Tibial nerve (tissue), 4 donors: ENCODE data around the gene TMEM132A. TPM values are rescaled to one million over a fixed set of nuclear protein-coding genes. Genes with fewer than 3 reads are reported as not detected.

ENCODE experiments used
- DNase-seq, 2 donors: peaks; one replicate each; pipeline ENCODE4 v3.0.0-alpha.2; 2019; ENCODE audit warnings: low spot score in 2 of 2
- H3K27ac ChIP-seq, 4 donors: fragments of 200-600 bp; sonication (generic) in 3 of 4; one replicate each; pipeline ENCODE4 v1.5.1; 2017 to 2019; ENCODE audit warnings: mild to moderate bottlenecking in 1 of 4
- H3K27me3 ChIP-seq, 2 donors: fragments of 200-600 bp; sonication (generic) in 1 of 2; one replicate each; pipeline versions ENCODE4 v1.5.1 to v1.6.0; 2017 to 2019
- H3K36me3 ChIP-seq, 3 donors: fragments of 200-600 bp; sonication (generic); one replicate each; pipeline ENCODE4 v1.5.1; 2018 to 2019
- H3K4me1 ChIP-seq, 4 donors: fragments of 200-600 bp; sonication (generic) in 3 of 4; one replicate each; pipeline ENCODE4 v1.5.1; 2017 to 2019
- H3K4me3 ChIP-seq, 4 donors: fragments of 200-600 bp; sonication (generic) in 3 of 4; one replicate each; pipeline ENCODE4 v1.5.1; 2017 to 2019; ENCODE audit warnings: mild to moderate bottlenecking in 1 of 4, moderate library complexity in 1 of 4
- H3K9me3 ChIP-seq, 4 donors: fragments of 200-600 bp; sonication (generic) in 3 of 4; one replicate each; pipeline ENCODE4 v1.5.1; 2017 to 2019
- CTCF ChIP-seq, 5 experiments: fragments of 200-600 bp in 3 of 5; fragments of 450-650 bp in 2 of 5; sonication (generic) in 3 of 5; IDR thresholded peaks; one replicate each; pipeline ENCODE4 v1.5.1; 2016 to 2019; ENCODE audit warnings: antibody characterized with exemption in 5 of 5, mild to moderate bottlenecking in 3 of 5, moderate library complexity in 2 of 5
- EP300 ChIP-seq, 2 donors: sonication (generic); formaldehyde crosslinking; IDR thresholded peaks; one replicate each; pipeline ENCODE4 v1.6.1; 2017; ENCODE audit warnings: antibody characterized with exemption in 2 of 2, mild to moderate bottlenecking in 1 of 2
- POLR2A ChIP-seq, 2 donors: fragments of 450-650 bp; IDR thresholded peaks; one replicate each; pipeline ENCODE4 v1.6.1; 2017; ENCODE audit warnings: antibody characterized with exemption in 2 of 2, mild to moderate bottlenecking in 2 of 2, moderate library complexity in 2 of 2
- WGBS, 2 donors: methylation state at CpG; one replicate each; pipeline ENCODE4 v1.1.5; 2018; 5-methylcytosine and 5-hydroxymethylcytosine counted together
- total RNA-seq, 4 donors: library from RNA; depleted of rRNA; stranded (reverse); fragments of >200 nt; gene quantifications; one replicate each; pipeline ENCODE4 v1.1.0, GENCODE V29; 2016

TMEM132A gene
- total RNA-seq, 4 donors from 2014 or later, result 15.9 to 41.9 (median 26.6) TPM

- Histone ChIP-seq H3K4me1 (peaks cover 4 to 19% (median 8%) of the 10 kb centered on the region in 4 donors), H3K27ac (no peak overlapping the region), H3K36me3 (peaks cover 5 to 91% (median 35%) of the 10 kb centered on the region in 3 donors), H3K9me3 (no peaks in the 10 kb centered on the region), H3K27me3 (no peaks in the 10 kb centered on the region), H3K4me3 (no peak overlapping the region)
- TF ChIP-seq EP300 (IDR thresholded peaks at IDR 0.05) (no peak), POLR2A (IDR thresholded peaks at IDR 0.05) (no peak), CTCF (IDR thresholded peaks at IDR 0.05) (no peak)
- whole genome bisulfite sequencing, 2 donors, result 67 to 77% methylated on average over 4 of the region's 4 CpGs
- DNase-seq, result no peak
Measured at GRCh38 chr11:60899977-60900376, 24.3 kb upstream of the TMEM132A start.

DNA sequence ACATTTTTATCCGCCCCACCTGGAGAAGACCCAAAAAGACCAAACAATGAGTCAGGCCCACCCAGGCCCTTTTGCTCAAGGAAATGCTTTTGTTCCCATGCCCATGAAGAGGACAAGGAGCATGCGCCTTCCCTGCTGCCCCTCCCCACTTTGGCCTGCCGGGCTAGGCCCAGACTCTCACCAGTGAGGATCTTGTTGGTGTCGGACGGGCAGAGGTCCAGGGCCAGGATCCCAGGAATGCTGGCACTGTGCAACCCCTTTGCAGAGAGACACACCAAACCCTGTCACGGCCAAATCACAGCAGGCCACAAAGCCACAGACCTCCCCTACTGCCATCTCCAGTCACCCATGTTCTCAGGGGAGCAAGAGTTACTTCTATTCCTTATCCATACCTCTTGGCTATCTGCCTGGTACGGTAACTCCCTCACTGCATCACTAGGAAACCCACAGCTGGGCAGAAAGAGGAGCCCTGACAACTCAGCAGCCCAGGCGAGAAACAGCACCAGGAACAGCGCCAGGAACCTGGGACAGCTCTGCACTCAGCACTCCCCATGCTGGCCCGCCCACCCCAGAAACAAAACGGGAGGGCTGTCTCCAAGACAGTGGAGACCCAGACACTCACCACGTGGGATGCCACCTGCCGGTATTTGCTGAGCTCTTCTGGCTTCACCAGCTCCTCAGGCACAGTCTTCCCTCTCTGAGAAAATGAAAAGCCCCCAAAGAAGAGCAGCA lies 23.4 kb upstream of the TMEM132A start:
- Histone ChIP-seq H3K4me1 (peaks cover 6 to 27% (median 15%) of the 10 kb centered on the region in 4 donors), H3K4me3 (no peak overlapping the region)
- WGBS, 2 donors, result 80 to 82% methylated on average over 13 of the region's 13 CpGs

DNA sequence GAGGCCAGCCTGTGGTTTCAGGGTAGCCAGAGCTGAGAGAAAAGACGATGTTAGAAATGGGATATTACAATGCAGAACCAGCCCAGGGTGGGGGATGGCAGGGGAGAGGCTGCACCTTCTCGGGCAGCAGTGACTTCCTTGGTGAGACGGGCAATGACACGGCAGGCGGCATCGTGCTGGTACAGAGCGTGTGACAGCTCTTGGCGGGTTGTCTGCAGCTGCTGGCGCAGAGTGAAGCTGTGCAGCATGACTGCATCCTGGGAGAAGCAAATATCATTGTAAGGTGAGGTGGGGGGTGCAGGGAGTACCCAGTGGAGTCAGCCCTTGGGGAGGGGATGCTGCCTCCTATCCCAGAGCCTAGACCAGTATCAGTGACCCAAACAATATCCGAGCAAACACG lies 21.6 kb upstream of the TMEM132A start:
- no peak overlapping the region for H3K4me3 ChIP-seq
- no peaks in the 10 kb centered on the region for H3K9me3 ChIP-seq
- peaks cover 6 to 36% (median 20%) of the 10 kb centered on the region in 4 donors for H3K4me1 ChIP-seq
- H3K27ac ChIP-seq, result no peak overlapping the region
- 87 to 92% methylated on average over 9 to 11 of the region's 11 CpGs for WGBS, 2 donors
- no peaks in the 10 kb centered on the region for H3K27me3 ChIP-seq
- H3K36me3 ChIP-seq, result peaks cover 2 to 64% (median 22%) of the 10 kb centered on the region in 3 donors
- TF ChIP-seq CTCF (IDR thresholded peaks at IDR 0.05), result no peak
- no peak for TF ChIP-seq EP300 (IDR thresholded peaks at IDR 0.05)
- no peak for TF ChIP-seq POLR2A (IDR thresholded peaks at IDR 0.05)
- no peak for DNase-seq

More for the DNA sequence above, 23.4 kb upstream of the TMEM132A start:
- no peak overlapping the region for H3K27ac ChIP-seq
- H3K27me3 ChIP-seq, result no peaks in the 10 kb centered on the region
- DNase-seq, result no peak
- TF ChIP-seq EP300 (IDR thresholded peaks at IDR 0.05) (no peak), CTCF (IDR thresholded peaks at IDR 0.05) (no peak), POLR2A (IDR thresholded peaks at IDR 0.05) (no peak)
- no peaks in the 10 kb centered on the region for H3K9me3 ChIP-seq
- H3K36me3 ChIP-seq, result peaks cover 5 to 82% (median 35%) of the 10 kb centered on the region in 3 donors

DNA sequence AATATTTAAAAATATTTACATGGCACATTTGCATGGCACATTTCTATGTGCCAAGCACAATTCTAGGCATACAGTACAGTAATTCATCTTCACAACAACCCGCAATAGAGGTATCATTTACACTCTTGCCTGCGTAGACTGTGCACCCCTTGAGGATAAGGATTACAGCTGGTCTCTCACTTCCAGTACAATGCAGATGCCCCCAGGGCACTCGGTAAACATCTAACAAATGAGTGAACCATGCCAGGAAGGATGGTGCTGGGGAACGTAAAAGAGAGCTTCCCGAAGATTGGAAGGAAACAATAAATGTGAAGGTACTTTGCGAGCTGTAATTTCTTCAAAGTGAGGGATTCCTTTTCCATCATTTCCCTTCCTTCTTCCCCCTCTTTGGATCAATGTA lies 19.2 kb upstream of the TMEM132A start:
- Histone ChIP-seq H3K27me3 (no peaks in the 10 kb centered on the region), H3K36me3 (peaks cover 0 to 40% (median 8%) of the 10 kb centered on the region in 3 donors), H3K27ac (peak overlapping the region in 2 of 4 donors; percentile 92 to 94), H3K9me3 (no peaks in the 10 kb centered on the region), H3K4me1 (peaks cover 6 to 39% (median 20%) of the 10 kb centered on the region in 4 donors), H3K4me3 (peak overlapping the region in 2 of 4 donors; percentile 82 to 93)
- WGBS, 2 donors, result 39 to 43% methylated on average over 6 of the region's 6 CpGs
- TF ChIP-seq EP300 (IDR thresholded peaks at IDR 0.05) (no peak), CTCF (IDR thresholded peaks at IDR 0.05) (no peak), POLR2A (IDR thresholded peaks at IDR 0.05) (no peak)
- no peak for DNase-seq

GRCh38 chr11:60905551-60906113 lies 18.6 kb upstream of the TMEM132A start:
- no peaks in the 10 kb centered on the region for H3K27me3 ChIP-seq
- TF ChIP-seq EP300 (IDR thresholded peaks at IDR 0.05) (no peak), CTCF (IDR thresholded peaks at IDR 0.05) (no peak)
- H3K4me3 ChIP-seq, result peak overlapping the region; percentile 82 to 94 (median 90)
- no peaks in the 10 kb centered on the region for H3K9me3 ChIP-seq
- H3K36me3 ChIP-seq, result peaks cover 0 to 34% (median 8%) of the 10 kb centered on the region in 3 donors
- 9% methylated on average over 15 to 16 of the region's 16 CpGs for WGBS, 2 donors
- peak overlapping the region; percentile 70 to 94 (median 93) for H3K27ac ChIP-seq
- DNase-seq, result no peak
- H3K4me1 ChIP-seq, result peaks cover 6 to 39% (median 20%) of the 10 kb centered on the region in 4 donors
